Calu3 (cell line): Measurements from ENCODE around the gene MAP3K2. TPM values are rescaled to one million over a fixed set of nuclear protein-coding genes. Genes with fewer than 3 reads are reported as not detected.

ENCODE experiments used
- BruUV-seq: library from RNA; stranded (reverse); fragments of 400-500 nt; replicated peaks from 2 replicates; lab custom pipeline; 2021; lab: Mats Ljungman, UMichigan
- CTCF ChIA-PET: fragments of 300-600 bp; sonication (Branson Sonifier 250); formaldehyde crosslinking; loops from one replicate; lab custom pipeline; 2022; ENCODE audit warnings: antibody characterized with exemption; lab: Charles Lee
- DNase-seq: peaks from one replicate; pipeline ENCODE4 v3.0.0; 2022
- H3K27ac Mint-ChIP-seq: one replicate; pipeline ENCODE4 v1.8.0; 2022; ENCODE audit warnings: mixed read lengths; ENCODE audit not compliant: unreplicated experiment
- H3K27me3 Mint-ChIP-seq: one replicate; pipeline ENCODE4 v1.8.0; 2022; ENCODE audit warnings: mixed read lengths; ENCODE audit not compliant: unreplicated experiment
- H3K36me3 Mint-ChIP-seq: one replicate; pipeline ENCODE4 v1.8.0; 2022; ENCODE audit warnings: mild to moderate bottlenecking, moderate library complexity, mixed read lengths; ENCODE audit not compliant: insufficient read depth, unreplicated experiment
- H3K4me1 Mint-ChIP-seq: one replicate; pipeline ENCODE4 v1.8.0; 2022; ENCODE audit warnings: mild to moderate bottlenecking, low read depth, mixed read lengths; ENCODE audit not compliant: unreplicated experiment
- H3K4me3 Mint-ChIP-seq: one replicate; pipeline ENCODE4 v1.8.0; 2022; ENCODE audit warnings: mild to moderate bottlenecking, low read depth, moderate library complexity, mixed read lengths; ENCODE audit not compliant: unreplicated experiment
- H3K9me3 Mint-ChIP-seq: one replicate; pipeline ENCODE4 v1.8.0; 2022; ENCODE audit warnings: low read depth, mixed read lengths; ENCODE audit not compliant: unreplicated experiment
- intact Hi-C: fragments of 100-400 bp; cut with micrococcal nuclease; formaldehyde crosslinking; loops from one replicate; pipeline ENCODE4 v1.10.0; 2022; ENCODE audit not compliant: unreplicated experiment
- total RNA-seq: library from RNA; stranded (reverse); gene quantifications from 2 replicates; pipeline ENCODE4 v1.2.3, GENCODE V29; 2022
- TF ChIP-seq, protein P1 (sequence below): fragments of 200-600 bp; IDR thresholded peaks from one replicate; pipeline ENCODE4 v1.8.0; 2022; ENCODE audit warnings: antibody characterized with exemption; ENCODE audit not compliant: unreplicated experiment

MAP3K2 gene
- total RNA-seq, 1 experiment from 2014 or later = 60.9 TPM

DNA sequence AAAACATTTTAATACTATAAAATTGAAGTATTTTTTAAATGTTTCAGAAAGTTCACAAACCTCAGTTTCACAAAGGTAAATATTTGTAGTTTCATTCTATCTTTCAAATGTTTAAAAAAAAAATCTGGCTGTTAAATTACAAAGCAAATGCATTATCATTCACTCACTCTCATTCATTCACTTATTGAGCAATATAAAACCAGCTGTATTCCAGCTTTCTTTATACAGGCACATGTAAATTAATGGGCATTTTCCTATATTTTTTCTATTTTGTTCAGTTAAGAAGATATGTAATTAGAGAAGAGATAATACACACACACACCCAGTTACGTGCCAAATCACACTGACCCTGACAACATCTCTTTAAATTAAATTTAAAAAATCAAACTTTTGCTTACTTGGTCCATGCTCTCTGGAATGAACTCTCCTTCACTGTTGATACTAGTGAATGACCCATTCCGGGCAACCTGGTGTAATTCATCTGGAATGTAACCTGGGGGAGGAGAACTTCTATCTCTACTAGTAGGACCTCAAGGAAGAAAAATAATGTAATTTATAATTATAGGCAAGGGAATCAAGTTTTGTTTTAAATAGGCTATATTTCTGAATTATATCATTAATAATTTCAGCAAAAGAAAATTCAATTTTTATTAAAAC lies 61.4 kb downstream of the MAP3K2 start:
- H3K4me1 Mint-ChIP-seq = no peaks in the 10 kb centered on the region
- no TSS peak for BruUV-seq
- CTCF ChIA-PET = interaction anchor here (0.7 kb wide), 1 partner anchor 428 kb away, joined by 4 read pairs; no protein-coding TSS in a partner anchor

DNA sequence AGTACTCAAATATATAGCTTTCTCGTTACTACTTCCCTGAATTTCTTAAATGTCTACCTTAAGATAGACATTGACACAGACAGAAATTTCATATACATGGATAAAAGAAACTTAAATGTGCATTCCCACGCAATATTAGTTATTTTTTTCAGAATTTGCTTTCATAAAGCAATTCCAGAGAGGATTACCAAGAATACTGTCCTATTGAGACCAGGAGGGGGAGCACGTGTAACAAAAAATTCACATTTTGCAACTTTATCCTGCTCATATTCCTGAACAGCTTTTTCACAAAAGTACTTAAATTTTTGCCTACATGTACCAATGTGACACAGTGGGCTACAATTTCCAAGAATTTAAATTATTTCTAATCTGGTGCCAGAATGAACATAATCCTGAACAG lies 63.1 kb downstream of the MAP3K2 start:
- Mint-ChIP-seq H3K27ac (no peak overlapping the region), H3K27me3 (no peaks in the 10 kb centered on the region), H3K36me3 (peaks cover 6% of the 10 kb centered on the region), H3K4me3 (no peak overlapping the region), H3K9me3 (peaks cover 6% of the 10 kb centered on the region), H3K4me1 (no peaks in the 10 kb centered on the region)
- TF ChIP-seq, protein P1, sequence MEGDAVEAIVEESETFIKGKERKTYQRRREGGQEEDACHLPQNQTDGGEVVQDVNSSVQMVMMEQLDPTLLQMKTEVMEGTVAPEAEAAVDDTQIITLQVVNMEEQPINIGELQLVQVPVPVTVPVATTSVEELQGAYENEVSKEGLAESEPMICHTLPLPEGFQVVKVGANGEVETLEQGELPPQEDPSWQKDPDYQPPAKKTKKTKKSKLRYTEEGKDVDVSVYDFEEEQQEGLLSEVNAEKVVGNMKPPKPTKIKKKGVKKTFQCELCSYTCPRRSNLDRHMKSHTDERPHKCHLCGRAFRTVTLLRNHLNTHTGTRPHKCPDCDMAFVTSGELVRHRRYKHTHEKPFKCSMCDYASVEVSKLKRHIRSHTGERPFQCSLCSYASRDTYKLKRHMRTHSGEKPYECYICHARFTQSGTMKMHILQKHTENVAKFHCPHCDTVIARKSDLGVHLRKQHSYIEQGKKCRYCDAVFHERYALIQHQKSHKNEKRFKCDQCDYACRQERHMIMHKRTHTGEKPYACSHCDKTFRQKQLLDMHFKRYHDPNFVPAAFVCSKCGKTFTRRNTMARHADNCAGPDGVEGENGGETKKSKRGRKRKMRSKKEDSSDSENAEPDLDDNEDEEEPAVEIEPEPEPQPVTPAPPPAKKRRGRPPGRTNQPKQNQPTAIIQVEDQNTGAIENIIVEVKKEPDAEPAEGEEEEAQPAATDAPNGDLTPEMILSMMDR = peak; percentile 66
- DNase-seq = peak; percentile 39
- CTCF ChIA-PET = interaction anchor here (0.8 to 2.0 kb wide), 4 partner anchors 91 to 155 kb away, joined by 3 to 9 read pairs (median 5); no protein-coding TSS in a partner anchor
- BruUV-seq = no TSS peak
- intact Hi-C loops = loop anchor here (1.0 to 5.0 kb wide), 2 partner anchors 93 to 155 kb away; partner anchors contain the start of gene PROC

More for the DNA sequence above, 61.4 kb downstream of the MAP3K2 start:
- Mint-ChIP-seq H3K27me3 (no peaks in the 10 kb centered on the region), H3K27ac (no peak overlapping the region), H3K36me3 (peaks cover 6% of the 10 kb centered on the region), H3K9me3 (no peaks in the 10 kb centered on the region), H3K4me3 (no peak overlapping the region)
- intact Hi-C loops = no loop called here
- TF ChIP-seq, protein P1 = no peak
- DNase-seq = no peak

DNA sequence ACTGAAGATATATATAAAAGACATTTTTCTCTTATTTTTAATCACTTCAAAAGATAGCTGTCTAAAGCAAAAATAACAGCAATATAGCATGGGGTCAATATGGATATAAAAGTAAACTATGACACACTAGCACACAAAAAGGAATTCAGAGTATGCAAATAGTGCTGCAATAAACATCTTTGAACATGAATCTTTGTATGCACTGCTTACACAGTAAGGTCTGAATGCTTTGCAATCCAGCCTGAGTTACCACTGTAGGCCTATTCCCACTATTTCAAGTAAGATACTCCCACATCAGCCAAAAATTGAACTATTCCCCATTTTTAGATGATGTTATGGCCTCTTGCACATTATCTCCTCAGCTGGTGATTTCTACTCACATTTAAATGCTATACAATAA lies 66.5 kb downstream of the MAP3K2 start:
- Mint-ChIP-seq H3K36me3 (peaks cover 11% of the 10 kb centered on the region), H3K4me3 (no peak overlapping the region), H3K9me3 (peaks cover 6% of the 10 kb centered on the region), H3K27me3 (no peaks in the 10 kb centered on the region), H3K27ac (no peak overlapping the region), H3K4me1 (no peaks in the 10 kb centered on the region)
- TF ChIP-seq, protein P1 = no peak
- intact Hi-C loops = loop anchor here (5.0 kb wide), 1 partner anchor 96 kb away; the partner anchor contains the start of gene PROC
- CTCF ChIA-PET = no interaction called here
- no peak for DNase-seq
- BruUV-seq = no TSS peak

DNA sequence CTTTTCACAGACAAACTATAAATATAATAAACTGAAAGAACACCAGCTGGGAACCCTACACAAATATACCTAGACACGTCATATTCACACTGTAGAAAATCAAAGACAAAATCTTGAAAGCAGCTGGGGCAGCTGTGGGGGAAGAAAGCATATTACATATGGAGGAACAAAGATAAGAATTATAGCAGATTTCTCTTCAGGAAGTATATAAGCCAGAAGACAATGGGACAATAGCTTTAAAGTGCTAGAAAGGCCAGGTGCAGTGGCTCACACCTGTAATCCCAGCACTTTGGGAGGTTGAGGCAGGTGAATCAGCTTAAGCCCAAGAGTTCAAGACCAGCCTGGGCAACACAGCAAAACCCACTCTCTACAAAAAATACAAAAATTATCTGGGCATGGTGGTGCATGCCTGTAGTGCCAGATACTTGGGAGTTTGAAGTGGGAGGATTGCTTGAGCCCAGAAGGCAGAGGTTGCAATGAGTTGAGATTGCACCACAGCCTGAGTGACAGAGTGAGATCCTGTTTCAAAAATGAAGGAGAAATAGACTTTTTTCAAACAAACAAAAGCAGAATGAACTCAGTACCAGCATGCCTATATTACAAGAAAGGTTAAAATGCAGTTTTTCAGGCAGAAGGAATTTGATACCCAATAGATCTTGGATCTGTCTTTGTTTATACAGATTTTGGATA lies 67.0 kb downstream of the MAP3K2 start:
- Mint-ChIP-seq H3K9me3 (peaks cover 6% of the 10 kb centered on the region), H3K4me3 (no peak overlapping the region), H3K4me1 (no peaks in the 10 kb centered on the region), H3K27me3 (no peaks in the 10 kb centered on the region), H3K27ac (no peak overlapping the region), H3K36me3 (peaks cover 11% of the 10 kb centered on the region)
- BruUV-seq = no TSS peak
- TF ChIP-seq, protein P1 = no peak
- CTCF ChIA-PET = no interaction called here
- no peak for DNase-seq
- intact Hi-C loops = loop anchor here (5.0 kb wide), 1 partner anchor 97 kb away; the partner anchor contains the start of gene PROC
